ENCODE data around the gene CDH22. TPM values are rescaled to one million over a fixed set of nuclear protein-coding genes. Genes with fewer than 3 reads are reported as not detected.

The CDH22 gene
- total and polyA plus RNA-seq, 4 donors, result not detected

DNA sequence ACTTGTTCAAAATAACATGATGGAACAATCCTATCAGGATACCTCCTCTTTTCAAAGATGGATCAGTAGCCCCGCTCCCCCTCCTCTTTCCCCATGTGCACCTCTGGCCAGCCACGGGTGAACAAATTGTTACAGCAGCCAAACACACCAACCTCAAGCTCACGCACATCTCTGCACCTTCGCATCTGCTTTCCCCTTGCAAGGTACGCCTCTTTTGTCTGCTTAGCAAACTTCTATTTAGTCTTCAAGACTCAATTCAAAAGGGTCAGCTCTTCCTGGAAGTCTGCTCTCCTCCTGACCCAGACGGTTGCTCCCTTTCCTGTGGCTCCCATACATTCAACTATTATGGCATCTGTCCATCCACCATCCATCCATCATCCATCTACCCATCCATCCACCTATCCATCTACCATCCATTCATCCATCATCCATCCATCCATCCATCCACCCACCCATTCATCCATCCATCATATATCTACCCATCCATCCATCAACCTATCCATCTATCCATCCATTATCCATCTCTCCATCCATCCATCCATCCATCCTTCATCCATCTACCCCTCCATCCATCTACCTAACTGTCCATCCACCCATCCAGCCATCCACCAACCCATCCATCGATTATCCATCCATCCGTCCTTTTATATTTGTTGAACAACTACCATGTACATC, 36.3 kb upstream of the CDH22 start:
- Histone ChIP-seq H3K27ac (ENCODE audit: low read depth in 1 of 2, low read length in 2 of 2) (no peak overlapping the region), H3K9me3 (ENCODE audit: control insufficient read depth, low read length) (no peaks in the 10 kb centered on the region), H3K27me3 (ENCODE audit: control insufficient read depth in 1 of 2, insufficient read depth in 2 of 2, low read length in 1 of 2) (peaks cover 0 to 2% of the 10 kb centered on the region in 2 donors), H3K4me3 (ENCODE audit: low read length in 2 of 2) (no peak overlapping the region), H3K4me1 (ENCODE audit: control insufficient read depth in 1 of 2, insufficient read depth in 2 of 2, low read length in 2 of 2) (no peaks in the 10 kb centered on the region), H3K36me3 (ENCODE audit: control insufficient read depth in 1 of 2, insufficient read depth in 2 of 2, low read length in 1 of 2) (no peaks in the 10 kb centered on the region)
- no peak for ATAC-seq (ENCODE audit: low FRiP score)
- WGBS, 2 donors, result 57 to 72% methylated on average over 8 of the region's 8 CpGs
- no peak for DNase-seq
- intact Hi-C loops (cut with DNase I), result loop anchor here in 1 of 2 donors (5.0 kb wide), 1 partner anchor 212 kb away; no protein-coding TSS in a partner anchor

GRCh38 chr20:46343975-46344357, 35.7 kb upstream of the CDH22 start:
- 46 to 69% methylated on average over 2 of the region's 2 CpGs for WGBS, 2 donors
- Histone ChIP-seq H3K36me3 (ENCODE audit: control insufficient read depth in 1 of 2, insufficient read depth in 2 of 2, low read length in 1 of 2) (no peaks in the 10 kb centered on the region), H3K27ac (ENCODE audit: low read depth in 1 of 2, low read length in 2 of 2) (no peak overlapping the region), H3K4me1 (ENCODE audit: control insufficient read depth in 1 of 2, insufficient read depth in 2 of 2, low read length in 2 of 2) (no peaks in the 10 kb centered on the region), H3K9me3 (ENCODE audit: control insufficient read depth, low read length) (no peaks in the 10 kb centered on the region), H3K4me3 (ENCODE audit: low read length in 2 of 2) (no peak overlapping the region), H3K27me3 (ENCODE audit: control insufficient read depth in 1 of 2, insufficient read depth in 2 of 2, low read length in 1 of 2) (peaks cover 0 to 2% of the 10 kb centered on the region in 2 donors)
- intact Hi-C loops (cut with DNase I), result no loop called here
- ATAC-seq (ENCODE audit: low FRiP score) (no peak), DNase-seq (no peak)

DNA sequence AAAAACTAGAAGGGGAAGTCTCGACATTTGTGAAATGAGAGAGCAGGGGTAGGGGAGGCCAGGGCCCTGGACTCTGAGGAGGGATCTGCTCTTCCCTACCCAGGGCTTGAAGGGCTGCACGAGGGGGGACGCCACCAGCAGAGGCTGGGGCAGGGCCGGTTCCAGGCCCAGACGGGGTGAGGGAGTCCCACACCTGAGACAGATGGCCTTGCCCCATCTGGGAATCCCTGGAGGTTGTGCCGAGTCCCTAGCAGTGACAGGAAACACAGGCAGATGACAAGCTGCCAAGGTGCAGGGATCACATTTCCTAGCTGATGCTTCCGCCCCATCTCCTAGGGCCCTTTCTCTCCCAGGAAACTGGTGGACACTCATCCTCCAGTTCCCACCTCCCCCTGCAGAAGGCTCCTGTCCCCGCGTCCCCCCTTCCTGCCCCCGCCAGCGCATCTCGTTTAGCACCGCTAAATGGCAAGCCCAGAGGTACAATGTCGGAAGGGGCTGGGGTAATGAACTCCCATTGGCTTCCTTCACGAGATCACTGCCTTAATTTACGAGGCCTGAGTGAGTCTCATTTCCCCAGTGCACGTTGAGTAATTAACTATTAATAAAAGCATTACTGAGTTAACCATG, 35.2 kb upstream of the CDH22 start:
- Histone ChIP-seq H3K9me3 (ENCODE audit: control insufficient read depth, low read length) (no peaks in the 10 kb centered on the region), H3K4me1 (ENCODE audit: control insufficient read depth in 1 of 2, insufficient read depth in 2 of 2, low read length in 2 of 2) (no peaks in the 10 kb centered on the region), H3K4me3 (ENCODE audit: low read length in 2 of 2) (no peak overlapping the region), H3K27me3 (ENCODE audit: control insufficient read depth in 1 of 2, insufficient read depth in 2 of 2, low read length in 1 of 2) (peaks cover 0 to 2% of the 10 kb centered on the region in 2 donors), H3K27ac (ENCODE audit: low read depth in 1 of 2, low read length in 2 of 2) (no peak overlapping the region), H3K36me3 (ENCODE audit: control insufficient read depth in 1 of 2, insufficient read depth in 2 of 2, low read length in 1 of 2) (no peaks in the 10 kb centered on the region)
- ATAC-seq (ENCODE audit: low FRiP score), result no peak
- 8% methylated on average over 17 of the region's 17 CpGs for WGBS, 2 donors
- intact Hi-C loops (cut with DNase I), result no loop called here
- no peak for DNase-seq

- intact Hi-C loops (cut with DNase I), result no loop called here
Observed at GRCh38 chr20:46342451-46343347, 34.4 kb upstream of the CDH22 start.

DNA sequence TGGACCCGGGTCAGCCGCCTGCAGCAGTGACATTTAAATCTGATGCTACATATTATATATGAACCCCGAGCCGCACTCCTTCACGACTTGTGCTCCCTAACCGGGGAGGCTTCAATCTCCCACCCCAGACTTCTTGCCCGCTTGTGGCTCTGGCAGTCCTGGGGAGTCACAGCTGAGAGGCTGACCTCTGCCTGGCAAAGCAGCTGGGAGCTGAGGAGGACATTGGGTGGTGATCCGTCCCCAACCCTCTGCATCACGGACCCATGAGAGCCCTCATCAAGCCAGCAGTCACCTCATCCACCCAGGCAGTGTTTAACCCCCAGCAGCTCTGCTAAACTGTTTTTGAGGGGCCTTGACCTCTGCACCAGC, 33.7 kb upstream of the CDH22 start:
- no peak for DNase-seq
- ATAC-seq (ENCODE audit: low FRiP score), result no peak
- Histone ChIP-seq H3K36me3 (ENCODE audit: control insufficient read depth in 1 of 2, insufficient read depth in 2 of 2, low read length in 1 of 2) (no peaks in the 10 kb centered on the region), H3K27me3 (ENCODE audit: control insufficient read depth in 1 of 2, insufficient read depth in 2 of 2, low read length in 1 of 2) (peaks cover 0 to 2% of the 10 kb centered on the region in 2 donors), H3K4me3 (ENCODE audit: low read length in 2 of 2) (no peak overlapping the region), H3K27ac (ENCODE audit: low read depth in 1 of 2, low read length in 2 of 2) (no peak overlapping the region), H3K9me3 (ENCODE audit: control insufficient read depth, low read length) (no peaks in the 10 kb centered on the region), H3K4me1 (ENCODE audit: control insufficient read depth in 1 of 2, insufficient read depth in 2 of 2, low read length in 2 of 2) (no peaks in the 10 kb centered on the region)
- 45 to 46% methylated on average over 9 of the region's 9 CpGs for WGBS, 2 donors
- intact Hi-C loops (cut with DNase I), result no loop called here

More at GRCh38 chr20:46342451-46343347, 34.4 kb upstream of the CDH22 start:
- DNase-seq (no peak), ATAC-seq (ENCODE audit: low FRiP score) (no peak)
- peaks cover 0 to 2% of the 10 kb centered on the region in 2 donors for H3K27me3 ChIP-seq (ENCODE audit: control insufficient read depth in 1 of 2, insufficient read depth in 2 of 2, low read length in 1 of 2)
- H3K4me1 ChIP-seq (ENCODE audit: control insufficient read depth in 1 of 2, insufficient read depth in 2 of 2, low read length in 2 of 2), result no peaks in the 10 kb centered on the region
- no peaks in the 10 kb centered on the region for H3K9me3 ChIP-seq (ENCODE audit: control insufficient read depth, low read length)
- 51 to 55% methylated on average over 17 of the region's 17 CpGs for WGBS, 2 donors
- H3K27ac ChIP-seq (ENCODE audit: low read depth in 1 of 2, low read length in 2 of 2), result no peak overlapping the region
- no peak overlapping the region for H3K4me3 ChIP-seq (ENCODE audit: low read length in 2 of 2)
- H3K36me3 ChIP-seq (ENCODE audit: control insufficient read depth in 1 of 2, insufficient read depth in 2 of 2, low read length in 1 of 2), result no peaks in the 10 kb centered on the region

DNA sequence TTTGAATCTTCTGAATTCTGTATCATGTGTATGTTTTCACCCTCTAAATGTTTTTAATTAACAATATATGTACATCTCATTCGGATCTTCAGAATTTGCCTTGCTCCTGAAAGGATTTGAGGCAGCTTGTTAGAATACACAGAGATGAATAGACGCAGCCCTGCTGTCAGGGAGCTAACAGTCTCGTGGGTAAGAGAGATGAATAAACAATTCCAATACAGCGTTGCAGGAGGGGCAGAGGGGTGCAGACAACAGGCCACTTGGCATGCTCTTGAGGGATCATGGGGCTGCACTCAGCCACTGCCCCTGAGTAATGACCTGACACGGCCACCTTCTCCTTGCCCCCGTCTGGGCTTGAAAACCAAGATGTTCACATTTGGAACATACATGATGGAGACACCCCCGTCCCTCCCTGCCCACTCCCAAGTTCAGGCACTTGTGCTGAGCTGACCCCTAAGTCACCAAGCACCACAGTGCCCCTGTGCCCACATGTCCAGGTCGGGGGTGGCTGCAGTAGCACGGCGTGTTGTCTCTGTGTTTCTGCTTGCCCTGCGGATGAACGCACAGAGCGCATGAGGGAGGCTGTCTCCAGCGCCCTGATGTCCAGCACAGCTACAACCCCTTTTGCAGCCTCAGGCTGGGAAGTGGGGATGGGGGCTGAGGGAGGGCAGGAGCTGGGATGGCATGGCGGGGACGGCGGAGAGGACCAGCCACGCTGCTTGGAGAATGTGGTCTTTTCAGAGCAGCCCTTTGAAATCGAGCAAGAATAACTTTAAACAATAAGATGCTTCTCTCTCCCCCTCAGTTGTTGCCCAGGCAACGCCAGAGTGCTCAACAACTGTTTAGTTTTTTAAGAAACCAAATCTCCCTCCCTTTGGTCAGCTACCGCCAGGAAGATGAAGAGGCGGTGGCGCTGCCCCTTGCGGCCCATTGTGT, 33.0 kb upstream of the CDH22 start:
- H3K27me3 ChIP-seq (ENCODE audit: control insufficient read depth in 1 of 2, insufficient read depth in 2 of 2, low read length in 1 of 2), result peaks cover 0 to 2% of the 10 kb centered on the region in 2 donors

DNA sequence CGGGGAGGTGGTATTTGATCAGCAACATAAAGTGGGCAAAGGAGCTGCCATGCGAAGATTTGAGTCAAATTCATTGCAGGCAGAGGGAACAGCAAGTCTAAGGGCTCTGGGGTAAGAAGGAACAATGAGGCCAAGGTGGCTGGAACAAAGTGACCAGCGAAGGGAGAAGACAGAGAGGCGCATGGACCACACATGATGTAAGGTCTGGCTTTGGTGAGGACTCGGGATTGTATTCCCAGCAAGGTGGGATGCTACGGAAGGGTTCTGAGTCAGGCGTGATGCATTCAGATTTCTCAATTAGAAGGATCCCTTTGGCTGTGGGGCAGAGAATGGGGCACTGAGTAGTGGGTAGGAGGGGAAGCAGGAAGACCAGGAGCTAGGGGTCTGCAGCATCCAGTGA, 30.7 kb upstream of the CDH22 start:
- DNase-seq (no peak), ATAC-seq (ENCODE audit: low FRiP score) (no peak)
- Histone ChIP-seq H3K4me3 (ENCODE audit: low read length in 2 of 2) (no peak overlapping the region), H3K27ac (ENCODE audit: low read depth in 1 of 2, low read length in 2 of 2) (no peak overlapping the region), H3K27me3 (ENCODE audit: control insufficient read depth in 1 of 2, insufficient read depth in 2 of 2, low read length in 1 of 2) (peaks cover 0 to 2% of the 10 kb centered on the region in 2 donors), H3K4me1 (ENCODE audit: control insufficient read depth in 1 of 2, insufficient read depth in 2 of 2, low read length in 2 of 2) (no peaks in the 10 kb centered on the region), H3K9me3 (ENCODE audit: control insufficient read depth, low read length) (no peaks in the 10 kb centered on the region), H3K36me3 (ENCODE audit: control insufficient read depth in 1 of 2, insufficient read depth in 2 of 2, low read length in 1 of 2) (no peaks in the 10 kb centered on the region)
- 71 to 76% methylated on average over 7 of the region's 7 CpGs for WGBS, 2 donors
- intact Hi-C loops (cut with DNase I), result no loop called here

More for the DNA sequence above, 33.0 kb upstream of the CDH22 start:
- WGBS, 2 donors, result 46 to 57% methylated on average over 24 of the region's 24 CpGs
- ATAC-seq (ENCODE audit: low FRiP score) (no peak), DNase-seq (no peak)
- Histone ChIP-seq H3K36me3 (ENCODE audit: control insufficient read depth in 1 of 2, insufficient read depth in 2 of 2, low read length in 1 of 2) (no peaks in the 10 kb centered on the region), H3K27ac (ENCODE audit: low read depth in 1 of 2, low read length in 2 of 2) (no peak overlapping the region), H3K4me3 (ENCODE audit: low read length in 2 of 2) (no peak overlapping the region), H3K4me1 (ENCODE audit: control insufficient read depth in 1 of 2, insufficient read depth in 2 of 2, low read length in 2 of 2) (no peaks in the 10 kb centered on the region), H3K9me3 (ENCODE audit: control insufficient read depth, low read length) (no peaks in the 10 kb centered on the region)
- intact Hi-C loops (cut with DNase I), result no loop called here

- WGBS, 2 donors, result 43 to 44% methylated on average over 3 of the region's 3 CpGs
- Histone ChIP-seq H3K27ac (ENCODE audit: low read depth in 1 of 2, low read length in 2 of 2) (no peak overlapping the region), H3K4me1 (ENCODE audit: control insufficient read depth in 1 of 2, insufficient read depth in 2 of 2, low read length in 2 of 2) (no peaks in the 10 kb centered on the region), H3K4me3 (ENCODE audit: low read length in 2 of 2) (no peak overlapping the region), H3K9me3 (ENCODE audit: control insufficient read depth, low read length) (no peaks in the 10 kb centered on the region), H3K36me3 (ENCODE audit: control insufficient read depth in 1 of 2, insufficient read depth in 2 of 2, low read length in 1 of 2) (no peaks in the 10 kb centered on the region), H3K27me3 (ENCODE audit: control insufficient read depth in 1 of 2, insufficient read depth in 2 of 2, low read length in 1 of 2) (no peaks in the 10 kb centered on the region)
- DNase-seq (no peak), ATAC-seq (ENCODE audit: low FRiP score) (no peak)
- intact Hi-C loops (cut with DNase I), result no loop called here
Observed at GRCh38 chr20:46336735-46337134, 28.4 kb upstream of the CDH22 start.

All from aorta (tissue), 5 donors.